ENCODE data around the gene PRSS36.

PRSS36 gene

GRCh38 chr16:31133046-31133501, 16.8 kb downstream of the PRSS36 start:
- no peak overlapping the region for H3K4me3 ChIP-seq (ENCODE audit: low read depth, low read length)
- TF ChIP-seq CTCF (IDR thresholded peaks at IDR 0.05; ENCODE audit: insufficient read depth, low read depth, low read length, missing control alignments), result no peak
- no peak for DNase-seq (ENCODE audit: low read depth)

GRCh38 chr16:31132303-31132979, 17.4 kb downstream of the PRSS36 start:
- H3K4me3 ChIP-seq (ENCODE audit: low read depth, low read length), result no peak overlapping the region
- DNase-seq (ENCODE audit: low read depth), result no peak
- TF ChIP-seq CTCF (IDR thresholded peaks at IDR 0.05; ENCODE audit: insufficient read depth, low read depth, low read length, missing control alignments), result no peak

- no peak overlapping the region for H3K4me3 ChIP-seq (ENCODE audit: low read depth, low read length)
- TF ChIP-seq CTCF (IDR thresholded peaks at IDR 0.05; ENCODE audit: insufficient read depth, low read depth, low read length, missing control alignments), result no peak
- no peak for DNase-seq (ENCODE audit: low read depth)
These were observed 18.0 kb downstream of the PRSS36 start for GRCh38 chr16:31131841-31132271.

GRCh38 chr16:31131416-31131815, 18.4 kb downstream of the PRSS36 start:
- no peak overlapping the region for H3K4me3 ChIP-seq (ENCODE audit: low read depth, low read length)
- no peak for DNase-seq (ENCODE audit: low read depth)
- TF ChIP-seq CTCF (IDR thresholded peaks at IDR 0.05; ENCODE audit: insufficient read depth, low read depth, low read length, missing control alignments), result no peak

- DNase-seq (ENCODE audit: low read depth), result no peak
- no peak for TF ChIP-seq CTCF (IDR thresholded peaks at IDR 0.05; ENCODE audit: insufficient read depth, low read depth, low read length, missing control alignments)
- no peak overlapping the region for H3K4me3 ChIP-seq (ENCODE audit: low read depth, low read length)
These were observed 19.0 kb downstream of the PRSS36 start for GRCh38 chr16:31130899-31131298.

- no peak for DNase-seq (ENCODE audit: low read depth)
- no peak for TF ChIP-seq CTCF (IDR thresholded peaks at IDR 0.05; ENCODE audit: insufficient read depth, low read depth, low read length, missing control alignments)
- no peak overlapping the region for H3K4me3 ChIP-seq (ENCODE audit: low read depth, low read length)
These were observed 19.5 kb downstream of the PRSS36 start for GRCh38 chr16:31130336-31130891.

Data from GM12865 (cell line).